CD4-positive, alpha-beta T cell (primary cell): ENCODE results near the gene DDX4. TPM values are rescaled to one million over a fixed set of nuclear protein-coding genes. Genes with fewer than 3 reads are reported as not detected.

Source experiments
- ATAC-seq: fragments of 200-7000 bp; cut with Tn5 transposase; one replicate; pipeline ENCODE4 v1.10.0; 2022; ENCODE audit warnings: mild to moderate bottlenecking; ENCODE audit not compliant: poor library complexity
- CTCF ChIA-PET: fragments of 350-600 bp; sonication (Branson Sonifier 250); formaldehyde crosslinking; loops from one replicate; lab custom pipeline; 2021; ENCODE audit warnings: antibody characterized with exemption, inconsistent platforms; lab: Charles Lee
- POLR2A ChIA-PET: fragments of 350-600 bp; sonication (Branson Sonifier 250); formaldehyde crosslinking; loops from one replicate; lab custom pipeline; 2021; ENCODE audit warnings: antibody characterized with exemption, inconsistent platforms; lab: Charles Lee
- DNase-seq, 14 experiments: peaks; one replicate each; pipeline ENCODE4 v3.0.0-alpha.2; 2013 to 2020; ENCODE audit warnings: mixed read lengths in 2 of 14
- H3K27ac ChIP-seq, 2 donors: one replicate each; pipeline versions ENCODE4 v1.5.1 to v1.7.0; 2013; ENCODE audit warnings: low read length in 2 of 2, low read depth in 1 of 2, mild to moderate bottlenecking in 1 of 2
- H3K27me3 ChIP-seq, 2 experiments: 1 replicate in 1 of 2; 2 replicates in 1 of 2; pipeline versions ENCODE4 v1.6.1 to v1.7.0; 2013; ENCODE audit warnings: low read length in 2 of 2, control low read depth in 1 of 2, mild to moderate bottlenecking in 1 of 2, moderate library complexity in 1 of 2; ENCODE audit not compliant: insufficient read depth in 2 of 2, control insufficient read depth in 1 of 2
- H3K36me3 ChIP-seq: one replicate; pipeline ENCODE4 v1.6.1; 2013; ENCODE audit warnings: low read length, control low read depth; ENCODE audit not compliant: insufficient read depth
- H3K4me1 ChIP-seq: one replicate; pipeline ENCODE4 v1.6.1; 2013; ENCODE audit warnings: low read length, control low read depth; ENCODE audit not compliant: insufficient read depth
- H3K4me3 ChIP-seq: one replicate; pipeline ENCODE4 v1.5.1; 2013; ENCODE audit warnings: mild to moderate bottlenecking, low read length, moderate library complexity
- H3K9me3 ChIP-seq, 2 experiments: 1 replicate in 1 of 2; 2 replicates in 1 of 2; pipeline versions ENCODE4 v1.6.1 to v1.7.0; 2013; ENCODE audit warnings: low read length in 2 of 2, mild to moderate bottlenecking in 2 of 2, control low read depth in 1 of 2, moderate library complexity in 1 of 2; ENCODE audit not compliant: control insufficient read depth in 1 of 2, insufficient read depth in 1 of 2
- H3K27ac Mint-ChIP-seq: one replicate; pipeline ENCODE4 v1.8.0; 2020; ENCODE audit warnings: mixed read lengths
- H3K27me3 Mint-ChIP-seq: one replicate; pipeline ENCODE4 v1.8.0; 2021; ENCODE audit warnings: mixed read lengths
- H3K36me3 Mint-ChIP-seq: one replicate; pipeline ENCODE4 v1.8.0; 2021; ENCODE audit warnings: low read depth, mixed read lengths
- H3K4me1 Mint-ChIP-seq: one replicate; pipeline ENCODE4 v1.8.0; 2021; ENCODE audit warnings: low read depth, mixed read lengths
- H3K4me3 Mint-ChIP-seq: one replicate; pipeline ENCODE4 v1.8.0; 2020; ENCODE audit warnings: mild to moderate bottlenecking, mixed read lengths
- H3K9me3 Mint-ChIP-seq: one replicate; pipeline ENCODE4 v1.8.0; 2020; ENCODE audit warnings: mixed read lengths
- CTCF ChIP-seq: fragments of 200-600 bp; IDR thresholded peaks from one replicate; pipeline ENCODE4 v1.8.0; 2022; ENCODE audit warnings: antibody characterized with exemption, mild to moderate bottlenecking
- intact Hi-C, 2 experiments: fragments of 100-400 bp; cut with DNase I in 1 of 2; cut with micrococcal nuclease in 1 of 2; formaldehyde crosslinking; loops; one replicate each; pipeline versions ENCODE4 v1.15.1 to v1.9.0; 2023 to 2025; cut with DNase I, micrococcal nuclease
- total RNA-seq, 174 experiments: library from RNA in 2 of 174; stranded (reverse) in 2 of 174; gene quantifications; one replicate each; pipeline ENCODE4 v1.2.3 and lab custom pipeline; 2021 to 2026

The DDX4 gene
- total RNA-seq, 2 experiments from 2014 or later, result not detected

DNA sequence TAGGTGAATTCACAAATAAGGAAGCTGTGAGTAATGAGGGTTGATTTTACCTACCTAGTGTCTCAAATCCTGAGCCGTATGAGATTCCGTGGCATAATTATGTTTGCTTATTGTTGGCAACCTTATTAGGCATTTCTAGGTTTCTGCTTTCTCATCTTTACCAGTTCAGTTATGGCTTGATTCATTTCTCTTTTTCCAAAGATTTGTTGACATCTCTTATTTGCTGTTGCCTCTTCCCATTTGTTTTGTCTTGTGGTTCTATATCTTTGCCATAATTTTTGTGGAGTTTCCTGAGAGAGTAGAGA, 113.8 kb downstream of the DDX4 start:
- Histone ChIP-seq H3K9me3 (no peaks in the 10 kb centered on the region), H3K4me1 (peaks cover 15% of the 10 kb centered on the region), H3K4me3 (no peak overlapping the region), H3K36me3 (no peaks in the 10 kb centered on the region), H3K27ac (no peak overlapping the region), H3K27me3 (no peaks in the 10 kb centered on the region)
- Mint-ChIP-seq H3K4me3 (no peak overlapping the region), H3K36me3 (no peaks in the 10 kb centered on the region), H3K27me3 (peaks cover 9% of the 10 kb centered on the region), H3K9me3 (no peaks in the 10 kb centered on the region), H3K27ac (no peak overlapping the region), H3K4me1 (peaks cover 19% of the 10 kb centered on the region)
- intact Hi-C loops, result no loop called here
- TF ChIP-seq CTCF, result no peak
- ATAC-seq, result no peak
- ChIA-PET CTCF (no interaction called here), POLR2A (no interaction called here)
- no peak for DNase-seq

GRCh38 chr5:55852503-55852902, 114.6 kb downstream of the DDX4 start:
- H3K4me3 ChIP-seq, result no peak overlapping the region
- H3K36me3 ChIP-seq, result no peaks in the 10 kb centered on the region
- Mint-ChIP-seq H3K4me1 (peaks cover 28% of the 10 kb centered on the region), H3K27me3 (peaks cover 9% of the 10 kb centered on the region), H3K4me3 (no peak overlapping the region), H3K9me3 (no peaks in the 10 kb centered on the region), H3K36me3 (no peaks in the 10 kb centered on the region), H3K27ac (no peak overlapping the region)
- no peak for TF ChIP-seq CTCF
- peaks cover 23% of the 10 kb centered on the region for H3K4me1 ChIP-seq
- ChIA-PET POLR2A (interaction anchor here (0.7 kb wide), 1 partner anchor 250 kb away, joined by 3 read pairs; no protein-coding TSS in a partner anchor), CTCF (interaction anchor here (0.9 kb wide), 1 partner anchor 88 kb away, joined by 3 read pairs; no protein-coding TSS in a partner anchor)
- H3K27me3 ChIP-seq, result no peaks in the 10 kb centered on the region
- no peak overlapping the region for H3K27ac ChIP-seq
- DNase-seq (no peak), ATAC-seq (no peak)
- H3K9me3 ChIP-seq, result no peaks in the 10 kb centered on the region
- intact Hi-C loops, result no loop called here

DNA sequence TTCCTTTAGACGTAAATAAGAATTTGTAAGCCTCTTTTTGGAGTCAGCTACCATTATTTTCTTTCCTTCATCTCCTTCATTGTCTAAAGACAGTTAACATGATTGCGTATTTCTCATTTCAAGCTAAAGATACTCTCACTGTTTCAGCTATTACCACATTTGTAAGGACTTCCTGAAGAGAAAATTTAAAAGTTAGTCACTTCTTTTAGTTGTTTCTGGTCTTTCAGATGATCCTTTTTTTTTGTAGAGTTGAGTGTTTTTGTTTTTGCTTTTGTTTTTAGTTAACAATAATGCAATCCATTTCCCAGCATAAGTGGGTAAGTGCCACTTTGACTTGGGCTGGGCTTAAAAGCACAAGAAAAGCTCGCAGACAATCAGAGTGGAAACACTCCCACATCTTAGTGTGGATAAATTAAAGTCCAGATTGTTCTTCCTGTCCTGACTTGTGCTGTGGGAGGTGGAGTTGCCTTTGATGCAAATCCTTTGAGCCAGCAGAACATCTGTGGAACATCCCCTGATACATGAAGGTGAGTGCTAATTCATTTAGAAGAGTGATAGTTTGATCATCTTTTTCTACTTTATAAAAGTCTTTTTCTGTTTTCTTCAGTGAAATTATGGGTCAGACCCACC, 115.3 kb downstream of the DDX4 start:
- intact Hi-C loops, result no loop called here

More for the DNA sequence above, 115.3 kb downstream of the DDX4 start:
- no peak for DNase-seq
- no peaks in the 10 kb centered on the region for H3K9me3 ChIP-seq
- no peaks in the 10 kb centered on the region for H3K27me3 ChIP-seq
- CTCF ChIA-PET, result interaction anchor here (0.9 kb wide), 1 partner anchor 88 kb away, joined by 3 read pairs; no protein-coding TSS in a partner anchor
- H3K27ac ChIP-seq, result no peak overlapping the region
- H3K9me3 Mint-ChIP-seq, result no peaks in the 10 kb centered on the region
- ATAC-seq, result no peak
- peaks cover 26% of the 10 kb centered on the region for H3K4me1 ChIP-seq
- H3K36me3 Mint-ChIP-seq, result no peaks in the 10 kb centered on the region
- peaks cover 32% of the 10 kb centered on the region for H3K4me1 Mint-ChIP-seq
- no peak overlapping the region for H3K4me3 Mint-ChIP-seq
- POLR2A ChIA-PET, result interaction anchor here (0.7 kb wide), 1 partner anchor 250 kb away, joined by 3 read pairs; no protein-coding TSS in a partner anchor
- H3K36me3 ChIP-seq, result no peaks in the 10 kb centered on the region
- H3K27ac Mint-ChIP-seq, result no peak overlapping the region
- no peak overlapping the region for H3K4me3 ChIP-seq
- no peak for TF ChIP-seq CTCF
- peaks cover 9% of the 10 kb centered on the region for H3K27me3 Mint-ChIP-seq
